Mesenchymal stem cell (in vitro differentiated cells and primary cell): ENCODE data around the gene RNGTT.
A peak's percentile ranks its signal among the peaks of the same experiment; 100 is the strongest.

Source experiments
- DNase-seq: peaks from one replicate; pipeline ENCODE4 v3.0.0-alpha.2; 2013
- H2AFZ ChIP-seq: one replicate; pipeline ENCODE4 v1.6.1; 2013; ENCODE audit warnings: low read depth, mild to moderate bottlenecking, control low read depth, inconsistent platforms, low read length, moderate library complexity
- H2AK5ac ChIP-seq: 2 replicates; pipeline ENCODE4 v1.6.1; 2013; ENCODE audit warnings: low read length, moderate library complexity, mild to moderate bottlenecking, inconsistent platforms; ENCODE audit not compliant: severe bottlenecking
- H2BK120ac ChIP-seq: one replicate; pipeline ENCODE4 v1.6.1; 2013; ENCODE audit warnings: low read depth, mild to moderate bottlenecking, inconsistent platforms, low read length, moderate library complexity
- H2BK12ac ChIP-seq, 2 experiments: one replicate each; pipeline ENCODE4 v1.6.1; 2013; ENCODE audit warnings: inconsistent platforms in 2 of 2, low read length in 2 of 2, mild to moderate bottlenecking in 2 of 2, moderate library complexity in 2 of 2, control low read depth in 1 of 2
- H2BK15ac ChIP-seq: one replicate; pipeline ENCODE4 v1.6.1; 2013; ENCODE audit warnings: mild to moderate bottlenecking, low read depth, inconsistent platforms; ENCODE audit not compliant: poor library complexity, severe bottlenecking
- H2BK5ac ChIP-seq: 2 replicates; pipeline ENCODE4 v1.6.1; 2013; ENCODE audit warnings: low read depth, mild to moderate bottlenecking, low read length, control low read depth, inconsistent platforms; ENCODE audit not compliant: poor library complexity, severe bottlenecking
- H3K14ac ChIP-seq, 2 experiments: one replicate each; pipeline ENCODE4 v1.6.1; 2013; ENCODE audit warnings: inconsistent platforms in 2 of 2, low read length in 2 of 2, control low read depth in 1 of 2, mild to moderate bottlenecking in 1 of 2, moderate library complexity in 1 of 2
- H3K18ac ChIP-seq, 2 experiments: one replicate each; pipeline ENCODE4 v1.6.1; 2013; ENCODE audit warnings: inconsistent platforms in 2 of 2, low read length in 2 of 2, control low read depth in 1 of 2, low read depth in 1 of 2, mild to moderate bottlenecking in 1 of 2
- H3K23ac ChIP-seq, 2 experiments: one replicate each; pipeline ENCODE4 v1.6.1; 2013; ENCODE audit warnings: inconsistent platforms in 2 of 2, low read length in 2 of 2, mild to moderate bottlenecking in 2 of 2, moderate library complexity in 2 of 2, control low read depth in 1 of 2
- H3K27ac ChIP-seq: 2 replicates; pipeline ENCODE4 v1.5.1; 2013; ENCODE audit warnings: mild to moderate bottlenecking, moderate library complexity, low read length, control low read depth, inconsistent platforms; ENCODE audit not compliant: poor library complexity, severe bottlenecking
- H3K27me3 ChIP-seq, 2 experiments: 2 replicates each; pipeline versions ENCODE4 v1.6.1 to v1.7.0; 2013; ENCODE audit warnings: low read length in 2 of 2, mild to moderate bottlenecking in 2 of 2, moderate library complexity in 2 of 2, control low read depth in 1 of 2, inconsistent platforms in 1 of 2; ENCODE audit not compliant: control insufficient read depth in 1 of 2, insufficient read depth in 1 of 2
- H3K36me3 ChIP-seq, 2 experiments: 2 replicates each; pipeline versions ENCODE4 v1.6.1 to v1.7.0; 2013; ENCODE audit warnings: low read length in 2 of 2, control low read depth in 1 of 2, inconsistent platforms in 1 of 2, low read depth in 1 of 2, mild to moderate bottlenecking in 1 of 2; ENCODE audit not compliant: insufficient read depth in 2 of 2, control insufficient read depth in 1 of 2
- H3K4ac ChIP-seq, 2 experiments: one replicate each; pipeline ENCODE4 v1.6.1; 2013; ENCODE audit warnings: inconsistent platforms in 2 of 2, low read length in 2 of 2, mild to moderate bottlenecking in 2 of 2, moderate library complexity in 2 of 2, control low read depth in 1 of 2, low read depth in 1 of 2
- H3K4me1 ChIP-seq: 2 replicates; pipeline ENCODE4 v1.6.1; 2013; ENCODE audit warnings: low read depth, low read length, control low read depth; ENCODE audit not compliant: control insufficient read depth, insufficient read depth
- H3K4me2 ChIP-seq: 2 replicates; pipeline ENCODE4 v1.6.1; 2013; ENCODE audit warnings: low read length, mild to moderate bottlenecking, inconsistent platforms; ENCODE audit not compliant: poor library complexity, severe bottlenecking
- H3K4me3 ChIP-seq, 2 experiments: 2 replicates each; pipeline versions ENCODE4 v1.5.1 to v1.7.0; 2013; ENCODE audit warnings: low read length in 2 of 2, mild to moderate bottlenecking in 2 of 2, control low read depth in 1 of 2, low read depth in 1 of 2; ENCODE audit not compliant: insufficient read depth in 1 of 2
- H3K79me1 ChIP-seq: replicated peaks from 2 replicates; pipeline ENCODE4 v1.6.1; 2013; ENCODE audit warnings: mild to moderate bottlenecking, control low read depth, low read length, inconsistent platforms; ENCODE audit not compliant: poor library complexity, severe bottlenecking
- H3K9ac ChIP-seq: 2 replicates; pipeline ENCODE4 v1.7.0; 2013; ENCODE audit warnings: mild to moderate bottlenecking, low read length, moderate library complexity
- H3K9me3 ChIP-seq: 2 replicates; pipeline ENCODE4 v1.7.0; 2013; ENCODE audit warnings: mild to moderate bottlenecking, low read length; ENCODE audit not compliant: control insufficient read depth
- H4K8ac ChIP-seq: one replicate; pipeline ENCODE4 v1.6.1; 2013; ENCODE audit warnings: inconsistent platforms, mild to moderate bottlenecking, low read length, moderate library complexity
- H4K91ac ChIP-seq: one replicate; pipeline ENCODE4 v1.6.1; 2013; ENCODE audit warnings: mild to moderate bottlenecking, low read length, inconsistent platforms
- WGBS: methylation state at CpG from one replicate; pipeline ENCODE4 v1.1.7; 2013; ENCODE audit warnings: mixed read lengths; 5-methylcytosine and 5-hydroxymethylcytosine counted together

The RNGTT gene

GRCh38 chr6:88702956-88703556, 260.4 kb downstream of the RNGTT start:
- Histone ChIP-seq H3K4me3 (no peak overlapping the region), H3K14ac (no peak overlapping the region), H3K4me1 (peaks cover 2% of the 10 kb centered on the region), H3K9ac (no peak overlapping the region), H2BK120ac (no peak overlapping the region), H3K79me1 (peaks cover 3% of the 10 kb centered on the region), H4K8ac (no peak overlapping the region), H2BK12ac (no peak overlapping the region), H3K4ac (no peak overlapping the region), H3K27me3 (no peaks in the 10 kb centered on the region), H3K23ac (no peak overlapping the region), H3K9me3 (no peaks in the 10 kb centered on the region), H4K91ac (no peak overlapping the region), H2BK5ac (no peak overlapping the region), H2AFZ (no peak overlapping the region), H3K18ac (no peak overlapping the region), H2AK5ac (no peak overlapping the region), H3K36me3 (no peaks in the 10 kb centered on the region), H2BK15ac (no peak overlapping the region), H3K27ac (no peak overlapping the region), H3K4me2 (no peak overlapping the region)
- DNase-seq, result no peak
- WGBS, result 100% methylated on average over 4 of the region's 4 CpGs

GRCh38 chr6:88698661-88699060, 264.8 kb downstream of the RNGTT start:
- Histone ChIP-seq H2BK15ac (no peak overlapping the region), H3K4me3 (no peak overlapping the region), H3K14ac (no peak overlapping the region), H2BK12ac (no peak overlapping the region), H4K91ac (no peak overlapping the region), H3K27me3 (no peaks in the 10 kb centered on the region), H3K4ac (no peak overlapping the region), H3K23ac (no peak overlapping the region), H2BK120ac (no peak overlapping the region), H3K4me1 (peaks cover 4% of the 10 kb centered on the region), H2BK5ac (no peak overlapping the region), H3K36me3 (no peaks in the 10 kb centered on the region), H3K27ac (no peak overlapping the region), H2AK5ac (no peak overlapping the region), H3K18ac (no peak overlapping the region), H3K4me2 (no peak overlapping the region), H3K79me1 (peaks cover 3% of the 10 kb centered on the region), H4K8ac (no peak overlapping the region), H3K9ac (no peak overlapping the region), H3K9me3 (peaks cover 4% of the 10 kb centered on the region), H2AFZ (no peak overlapping the region)
- no peak for DNase-seq
- 100% methylated on average over 1 of the region's 5 CpGs for WGBS

- Histone ChIP-seq H3K14ac (no peak overlapping the region), H3K27me3 (no peaks in the 10 kb centered on the region)
Observed at GRCh38 chr6:88695937-88696336, 267.5 kb downstream of the RNGTT start.

GRCh38 chr6:88683734-88684133, 279.7 kb downstream of the RNGTT start:
- no peak overlapping the region for H2BK5ac ChIP-seq
- no peak overlapping the region for H3K4ac ChIP-seq

More at GRCh38 chr6:88695937-88696336, 267.5 kb downstream of the RNGTT start:
- Histone ChIP-seq H3K4me2 (no peak overlapping the region), H3K4ac (no peak overlapping the region), H4K8ac (no peak overlapping the region), H2AFZ (no peak overlapping the region), H3K18ac (no peak overlapping the region), H3K36me3 (no peaks in the 10 kb centered on the region), H3K27ac (no peak overlapping the region), H3K9ac (no peak overlapping the region), H4K91ac (no peak overlapping the region), H2BK120ac (no peak overlapping the region), H3K79me1 (peaks cover 7% of the 10 kb centered on the region), H2AK5ac (no peak overlapping the region), H2BK12ac (no peak overlapping the region), H3K23ac (no peak overlapping the region), H2BK15ac (no peak overlapping the region), H3K9me3 (peaks cover 4% of the 10 kb centered on the region), H3K4me3 (no peak overlapping the region), H3K4me1 (peaks cover 4% of the 10 kb centered on the region), H2BK5ac (no peak overlapping the region)
- 90% methylated on average over 1 of the region's 4 CpGs for WGBS
- DNase-seq, result no peak

More at GRCh38 chr6:88683734-88684133, 279.7 kb downstream of the RNGTT start:
- Histone ChIP-seq H3K18ac (no peak overlapping the region), H3K9ac (no peak overlapping the region), H2BK15ac (no peak overlapping the region), H3K4me1 (no peaks in the 10 kb centered on the region), H2AFZ (no peak overlapping the region), H3K23ac (no peak overlapping the region), H3K4me2 (no peak overlapping the region), H3K79me1 (peaks cover 3% of the 10 kb centered on the region), H3K9me3 (no peaks in the 10 kb centered on the region), H3K36me3 (no peaks in the 10 kb centered on the region), H4K8ac (no peak overlapping the region), H3K27ac (no peak overlapping the region), H3K4me3 (no peak overlapping the region), H2BK120ac (no peak overlapping the region), H4K91ac (no peak overlapping the region), H2AK5ac (no peak overlapping the region), H2BK12ac (no peak overlapping the region), H3K14ac (no peak overlapping the region), H3K27me3 (no peaks in the 10 kb centered on the region)
- 68% methylated on average over 2 of the region's 3 CpGs for WGBS
- DNase-seq, result peak; percentile 22
